ENCODE results near the gene UNC5C.

Gene UNC5C

GRCh38 chr4:95517576-95518345, 31.0 kb downstream of the UNC5C start:
- no peak for DNase-seq

DNA sequence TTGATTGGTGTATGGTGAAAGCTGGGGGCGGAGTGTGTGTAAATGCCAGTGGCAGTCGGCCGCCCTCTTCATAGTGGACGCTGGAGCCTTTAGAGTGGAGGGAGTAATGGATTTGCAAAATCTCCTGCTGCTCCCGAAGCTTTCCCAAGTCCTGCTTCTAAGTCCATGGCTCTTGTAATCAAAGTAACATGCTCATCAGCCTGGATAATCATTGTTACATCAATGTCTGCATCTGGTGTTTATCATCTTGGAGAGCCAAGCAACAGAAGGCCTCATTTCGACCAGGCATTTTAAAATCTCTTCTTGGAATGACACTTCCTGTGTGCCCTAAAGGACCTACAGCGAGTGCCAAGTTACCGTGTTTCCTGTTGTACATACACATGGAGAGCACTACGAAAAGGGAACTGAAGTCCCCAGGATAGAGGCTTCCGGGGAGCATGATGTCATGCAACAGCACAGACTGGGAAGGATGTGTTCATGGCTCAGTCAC, 32.2 kb downstream of the UNC5C start:
- DNase-seq, result no peak

DNA sequence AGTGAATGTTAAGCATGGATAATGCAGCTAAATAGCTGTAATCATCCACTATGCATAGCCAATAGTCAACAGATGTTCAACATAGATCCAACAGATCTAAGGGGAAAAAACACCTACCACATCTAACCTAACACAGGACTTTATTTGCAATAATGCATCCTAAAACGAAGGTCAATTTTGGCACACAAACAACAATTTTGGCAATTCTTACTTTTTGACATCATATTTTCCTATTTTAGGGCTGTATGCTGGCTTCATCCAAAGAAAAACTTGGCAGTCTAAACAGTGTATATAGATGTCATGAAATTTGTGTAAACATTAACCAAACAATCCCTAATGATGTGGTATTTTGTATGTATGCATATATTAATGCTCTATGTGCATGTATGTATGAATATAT, 33.2 kb downstream of the UNC5C start:
- no peak for DNase-seq

- no peak for DNase-seq
Observed at GRCh38 chr4:95513022-95513421, 35.8 kb downstream of the UNC5C start.

DNA sequence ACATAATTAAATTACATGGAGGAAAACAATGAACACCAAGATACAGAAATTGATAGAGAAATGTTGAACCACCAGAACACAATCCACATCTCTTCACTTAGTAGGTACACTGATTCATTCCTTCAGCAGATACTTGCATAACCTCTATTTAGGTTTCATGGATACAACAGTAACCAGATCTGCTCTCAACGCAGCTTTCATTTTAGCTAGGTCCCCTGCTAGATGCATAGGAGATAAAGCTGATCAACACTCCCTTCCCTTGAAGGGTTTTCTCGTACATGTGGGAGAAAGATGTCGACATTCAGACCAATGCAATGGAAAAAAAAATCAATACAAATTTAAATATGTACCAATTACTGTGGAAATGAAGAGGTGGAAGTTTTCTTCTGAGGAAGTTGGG, 37.3 kb downstream of the UNC5C start:
- DNase-seq, result no peak

DNA sequence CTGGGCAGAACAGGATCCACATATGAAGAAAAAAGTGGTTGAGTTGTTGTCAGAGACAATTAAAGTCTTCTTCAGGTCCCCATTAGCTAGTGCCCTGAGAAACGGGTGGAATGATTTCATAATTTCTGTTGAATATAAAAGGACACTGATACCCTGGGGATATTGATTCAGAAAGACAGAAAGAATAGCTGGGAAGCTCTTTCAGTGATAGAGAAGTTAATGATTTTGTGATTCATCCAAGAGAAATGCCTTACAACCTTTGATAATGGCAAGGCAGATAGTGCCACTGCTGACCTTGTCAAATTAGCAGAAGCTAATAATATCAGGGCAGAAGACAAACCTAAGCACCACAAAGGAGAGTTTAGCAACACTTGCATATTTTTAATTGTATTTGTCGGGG, 37.9 kb downstream of the UNC5C start:
- DNase-seq, result no peak

DNA sequence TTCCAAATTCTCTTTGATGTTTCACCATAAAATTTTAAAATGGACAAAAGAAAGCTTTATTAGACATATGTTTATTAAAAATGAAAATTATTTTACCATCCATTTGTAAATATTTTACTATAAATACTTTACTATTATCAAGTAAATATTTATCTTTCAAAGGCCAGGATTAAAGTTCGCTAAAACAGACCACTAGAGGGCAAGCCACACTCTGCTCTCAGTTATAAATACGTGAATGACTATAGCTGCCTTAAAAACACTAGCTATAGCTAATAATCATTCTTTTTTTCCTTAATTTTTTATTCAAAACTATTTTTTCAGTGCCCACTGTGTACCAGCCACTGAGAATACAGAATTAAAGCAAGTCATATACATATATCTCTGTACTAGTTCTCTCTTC, 38.6 kb downstream of the UNC5C start:
- DNase-seq, result no peak

DNA sequence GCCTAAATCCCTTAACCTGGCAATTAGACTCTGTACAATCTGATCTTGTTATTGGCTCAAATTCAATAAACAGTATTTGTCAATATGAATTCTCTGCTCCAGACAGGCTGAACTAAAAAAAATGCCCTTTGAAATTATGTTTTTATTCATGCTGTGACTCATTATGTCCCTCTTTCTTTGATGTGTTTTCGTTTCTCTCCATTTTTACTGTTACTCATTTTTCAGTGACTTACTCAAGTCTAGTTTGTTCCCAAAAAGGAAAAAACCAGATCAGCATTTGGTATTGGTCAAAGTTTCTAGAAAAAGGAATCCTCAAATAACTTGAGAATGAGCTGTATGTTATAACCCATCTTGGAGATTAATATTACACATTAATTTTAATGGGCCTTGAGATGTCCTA, 40.4 kb downstream of the UNC5C start:
- no peak for DNase-seq

- DNase-seq, result no peak
Observed at GRCh38 chr4:95507561-95507960, 41.2 kb downstream of the UNC5C start.

DNA sequence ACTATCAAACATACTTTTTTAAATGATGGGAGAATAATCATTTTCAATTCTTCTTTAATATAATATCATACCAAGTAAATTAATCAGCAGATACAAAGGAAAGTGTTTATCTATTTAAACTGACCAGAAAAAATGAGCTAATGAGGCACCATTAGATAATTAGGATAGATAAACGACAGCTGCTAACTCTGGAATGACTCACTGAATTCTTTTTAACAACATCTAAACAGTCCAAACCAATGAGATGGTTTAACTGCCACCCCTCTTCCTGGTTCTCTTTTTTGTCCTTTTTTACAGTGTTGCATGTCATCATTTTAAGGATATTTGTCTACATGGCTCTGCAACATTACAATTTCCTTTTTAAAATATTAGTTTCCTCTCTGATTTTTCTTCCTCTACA, 41.6 kb downstream of the UNC5C start:
- no peak for DNase-seq

DNA sequence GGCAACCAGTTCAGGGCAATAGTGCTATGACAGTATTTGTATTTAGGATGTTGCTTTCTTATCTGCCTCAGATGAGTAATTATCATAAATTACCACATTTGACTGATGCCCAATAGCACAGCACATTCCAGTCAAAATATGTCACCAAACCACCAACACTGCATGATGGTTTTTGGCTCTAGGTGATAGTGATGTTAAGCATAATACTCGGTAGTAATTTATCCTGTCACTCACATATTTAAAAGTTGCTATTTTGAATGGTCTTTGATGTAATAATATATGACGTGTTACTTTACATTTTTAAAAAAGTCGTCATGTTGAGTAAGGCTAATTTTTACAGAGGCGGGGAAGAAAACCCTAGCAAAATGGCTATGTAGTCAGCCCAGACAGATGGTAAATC, 42.5 kb downstream of the UNC5C start:
- DNase-seq, result no peak

- no peak for DNase-seq
Observed at GRCh38 chr4:95505799-95506198, 43.0 kb downstream of the UNC5C start.

DNA sequence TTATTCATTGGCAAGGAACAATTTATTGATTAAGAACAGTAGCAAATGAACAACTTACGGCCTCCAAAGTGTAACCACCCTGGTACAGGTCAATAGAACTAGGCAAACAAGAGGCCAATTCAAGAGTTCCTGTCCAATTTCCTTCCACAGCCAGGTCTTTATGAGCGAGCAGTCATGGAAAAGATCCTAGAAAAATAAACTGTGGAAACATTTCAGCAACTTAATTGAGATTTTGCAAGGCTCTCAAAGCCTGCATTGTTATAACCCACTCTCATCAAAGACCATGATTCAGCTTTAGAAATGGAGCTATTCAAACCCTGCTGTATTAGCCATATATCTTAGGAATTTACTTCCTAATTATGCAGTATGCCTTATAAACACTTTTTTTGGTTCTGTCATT, 43.6 kb downstream of the UNC5C start:
- DNase-seq, result no peak

DNA sequence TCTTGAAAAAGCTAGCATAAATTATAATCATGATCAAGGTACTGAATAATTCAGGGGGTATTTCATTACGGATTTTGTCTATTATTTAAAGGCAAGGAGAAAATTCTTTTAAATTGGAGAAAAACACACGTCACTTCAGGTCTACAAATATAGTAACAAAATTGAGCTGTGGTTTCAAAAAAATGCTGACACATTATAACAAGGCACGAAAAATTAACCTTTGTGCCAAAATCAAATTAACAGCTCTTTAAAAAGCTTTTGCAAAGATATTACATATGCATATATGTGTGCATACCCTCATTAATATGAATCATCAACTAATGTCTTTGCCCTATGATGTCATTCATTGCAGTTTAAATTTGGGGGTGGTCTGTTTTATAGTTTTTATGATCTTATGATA, 44.3 kb downstream of the UNC5C start:
- no peak for DNase-seq

DNA sequence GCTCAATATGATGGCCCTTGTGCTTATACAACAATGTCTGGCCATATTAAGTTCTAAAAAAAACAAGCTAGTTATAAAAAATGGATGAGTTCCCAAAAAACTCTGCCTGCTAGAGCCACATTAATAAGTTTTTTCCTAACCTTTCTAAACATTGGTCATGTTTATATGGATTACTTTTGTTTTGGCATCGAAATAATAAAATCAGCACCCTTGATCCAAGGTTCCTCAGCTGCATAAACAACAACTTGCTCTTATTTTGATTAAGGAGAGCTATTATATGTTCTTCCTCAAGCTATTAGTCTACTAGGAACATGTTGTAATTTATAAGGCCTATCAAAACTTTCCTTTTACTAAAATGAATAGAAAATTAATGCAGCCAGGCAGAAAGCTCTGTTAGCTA, 48.4 kb downstream of the UNC5C start:
- no peak for DNase-seq

GRCh38 chr4:95499291-95499696, 49.5 kb downstream of the UNC5C start:
- no peak for DNase-seq

GRCh38 chr4:95494186-95494585, 54.6 kb downstream of the UNC5C start:
- DNase-seq, result no peak

GRCh38 chr4:95478679-95479078, 70.1 kb downstream of the UNC5C start:
- no peak for DNase-seq

- no peak for DNase-seq
Observed at GRCh38 chr4:95476121-95476520, 72.7 kb downstream of the UNC5C start.

GRCh38 chr4:95472534-95472933, 76.2 kb downstream of the UNC5C start:
- no peak for DNase-seq

- no peak for DNase-seq
Observed at GRCh38 chr4:95470622-95471021, 78.2 kb downstream of the UNC5C start.

DNA sequence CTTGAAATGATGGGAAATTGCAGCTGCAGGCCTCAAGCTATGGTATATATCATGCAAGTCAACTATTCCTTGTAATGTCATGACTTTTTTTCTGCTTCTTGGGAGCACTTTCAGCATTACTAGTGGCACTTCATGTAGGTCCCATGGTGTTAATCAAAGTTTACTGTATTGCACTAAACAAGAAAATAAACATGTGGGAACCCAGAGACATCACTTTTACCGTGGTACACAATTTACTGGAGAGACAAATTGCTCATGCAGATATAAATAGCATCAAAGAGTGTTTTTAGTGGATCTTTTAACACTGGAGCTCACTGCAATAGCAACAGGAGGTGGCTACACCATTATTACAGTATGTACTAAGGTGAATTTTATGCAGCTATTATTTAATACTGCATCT, 79.2 kb downstream of the UNC5C start:
- no peak for DNase-seq

DNA sequence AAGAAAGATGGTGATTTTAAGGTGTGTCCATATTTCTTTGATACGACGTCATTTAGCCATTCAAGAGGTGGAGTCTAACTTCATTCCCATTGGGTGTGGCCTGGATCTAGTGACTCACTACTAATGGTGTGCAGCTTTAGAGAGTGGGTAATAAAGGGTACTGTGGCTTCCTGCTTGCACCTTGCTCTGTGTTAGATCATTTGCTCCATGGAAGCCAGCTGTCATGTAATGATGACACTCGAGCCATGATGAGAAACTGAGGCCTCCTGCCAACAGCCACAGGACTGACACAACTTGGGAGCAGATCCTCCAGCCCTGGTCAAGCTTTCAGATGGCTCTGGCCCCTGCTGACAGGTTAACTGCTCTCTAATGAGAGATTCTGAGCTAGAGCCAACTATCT, 82.0 kb downstream of the UNC5C start:
- no peak for DNase-seq

- DNase-seq, result no peak
Observed at GRCh38 chr4:95465010-95465409, 83.8 kb downstream of the UNC5C start.

- DNase-seq, result no peak
Observed at GRCh38 chr4:95462921-95463320, 85.9 kb downstream of the UNC5C start.

Measured in activated CD4-positive, alpha-beta T cell treated with anti-CD3 and anti-CD28 coated beads, Interleukin-2, amount 50 U/mL, for 16 hours (primary cell).